Ureter (tissue), 1 donor: ENCODE data around the gene DGKH. TPM values are rescaled to one million over a fixed set of nuclear protein-coding genes. Genes with fewer than 3 reads are reported as not detected.

ENCODE experiments used
- DNase-seq: peaks from one replicate; pipeline ENCODE4 v3.0.0-alpha.2; 2020; ENCODE audit warnings: low spot score
- total RNA-seq: library from RNA; stranded (reverse); gene quantifications from one replicate; pipeline ENCODE4 v1.2.4, GENCODE V29; 2023
- donor health status: DM: yes; HTN: yes; CAD: no.

Gene DGKH
- total RNA-seq, 1 donor from 2014 or later, result 77.7 TPM

DNA sequence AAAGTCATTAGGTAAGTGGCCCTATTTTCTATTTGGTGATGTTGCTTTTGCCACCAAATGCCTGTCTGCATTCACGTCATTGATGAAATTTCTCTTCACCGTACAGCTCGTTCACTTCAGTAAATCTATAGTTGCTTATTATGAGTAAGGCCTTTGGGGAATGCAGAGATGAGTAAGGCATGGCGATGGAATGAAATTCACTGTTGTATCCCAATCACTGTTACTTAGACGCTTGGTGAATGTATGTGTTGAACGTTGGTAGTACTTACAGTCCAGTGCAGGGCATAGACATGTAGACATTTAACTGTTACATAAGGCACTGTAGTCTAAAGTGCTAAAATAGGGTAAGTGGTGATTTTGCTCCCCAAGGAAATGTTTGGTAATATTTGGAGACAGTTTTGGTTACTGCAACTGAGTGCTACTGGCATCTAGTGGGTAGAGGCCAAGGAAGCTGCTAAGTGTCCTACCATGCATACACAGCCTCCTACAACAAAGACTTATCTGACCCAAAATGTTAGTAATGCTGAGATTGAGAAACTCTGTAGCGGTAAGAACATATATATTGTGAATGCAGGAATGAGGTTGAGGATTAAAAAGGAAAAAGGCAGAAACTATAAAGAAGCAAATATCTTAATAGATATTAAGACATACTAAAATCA, 229.3 kb downstream of the DGKH start:
- no peak for DNase-seq

DNA sequence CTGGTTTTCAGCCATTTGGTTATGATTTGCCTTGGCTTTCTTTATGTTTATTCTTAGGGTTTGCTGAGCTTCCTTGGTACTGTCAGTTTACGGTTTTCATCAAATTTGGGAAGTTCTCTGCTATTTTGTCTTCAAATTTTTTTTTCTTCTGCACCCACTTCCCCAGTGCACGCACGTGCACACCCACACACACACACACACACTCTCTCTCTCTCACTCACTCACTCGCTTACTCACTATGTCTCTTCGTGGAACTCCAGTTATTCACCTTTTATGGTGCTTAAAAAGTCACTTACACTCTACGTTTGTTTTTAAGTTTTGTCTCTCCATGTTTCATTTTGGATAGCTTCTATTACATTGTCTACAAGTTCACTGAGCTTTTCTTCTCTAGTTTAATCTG, 230.6 kb downstream of the DGKH start:
- no peak for DNase-seq

DNA sequence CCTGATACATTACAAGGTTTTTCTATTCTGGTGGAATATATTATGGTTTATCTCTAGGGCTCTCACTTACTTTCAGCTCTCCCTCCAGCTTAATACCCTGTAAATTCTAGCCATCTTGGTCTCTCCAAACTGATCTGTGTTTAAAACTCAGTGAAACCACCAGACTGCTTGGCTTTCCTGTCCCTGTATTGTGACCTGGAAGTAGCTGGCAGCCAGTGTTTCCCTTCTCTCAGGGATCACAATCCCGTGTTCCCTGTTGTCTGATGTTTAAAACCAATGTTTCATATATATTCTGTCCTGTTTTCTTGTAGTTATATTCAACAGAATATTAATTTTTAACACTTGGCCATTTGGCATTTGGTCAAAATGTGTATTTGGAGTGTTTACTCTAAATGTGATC, 231.5 kb downstream of the DGKH start:
- DNase-seq, result no peak

DNA sequence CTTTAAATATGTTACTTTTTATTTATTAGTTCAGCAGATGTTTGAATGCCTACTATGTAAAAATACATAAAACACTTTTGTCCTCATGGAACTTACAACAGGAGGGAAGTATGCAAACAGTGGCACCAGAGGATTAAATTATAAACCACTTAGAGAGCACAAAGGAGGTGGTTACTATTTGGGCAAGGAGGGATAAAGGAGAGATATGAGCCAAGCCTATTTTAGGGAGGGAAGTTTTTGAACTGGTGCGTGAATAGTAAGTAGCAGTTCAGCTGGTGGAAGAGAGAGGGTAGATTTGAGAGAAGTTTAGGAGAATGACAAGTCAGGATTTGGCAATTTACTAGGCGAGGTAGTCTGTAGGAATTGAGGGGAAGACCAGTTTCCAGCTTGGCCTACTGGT, 232.1 kb downstream of the DGKH start:
- DNase-seq, result no peak

DNA sequence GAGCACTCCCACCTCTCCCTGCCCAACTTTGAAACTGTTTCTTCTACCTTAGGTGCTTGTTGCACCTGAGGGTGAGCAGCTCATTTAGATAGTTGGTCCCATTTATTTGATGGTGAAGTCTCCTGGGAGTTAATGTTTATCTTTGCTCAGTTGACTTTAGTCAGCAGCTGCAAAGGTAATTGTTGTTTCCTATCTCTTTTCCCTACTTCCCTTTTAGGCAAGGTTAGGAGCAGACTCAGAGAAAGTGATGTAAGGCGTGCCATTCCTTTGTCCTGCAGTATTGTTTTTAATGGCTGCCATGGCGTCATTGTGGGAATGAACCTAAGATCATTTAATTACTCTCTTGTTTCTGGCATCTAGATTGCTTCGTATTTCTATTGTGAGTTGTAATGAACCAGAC, 235.1 kb downstream of the DGKH start:
- DNase-seq, result no peak

DNA sequence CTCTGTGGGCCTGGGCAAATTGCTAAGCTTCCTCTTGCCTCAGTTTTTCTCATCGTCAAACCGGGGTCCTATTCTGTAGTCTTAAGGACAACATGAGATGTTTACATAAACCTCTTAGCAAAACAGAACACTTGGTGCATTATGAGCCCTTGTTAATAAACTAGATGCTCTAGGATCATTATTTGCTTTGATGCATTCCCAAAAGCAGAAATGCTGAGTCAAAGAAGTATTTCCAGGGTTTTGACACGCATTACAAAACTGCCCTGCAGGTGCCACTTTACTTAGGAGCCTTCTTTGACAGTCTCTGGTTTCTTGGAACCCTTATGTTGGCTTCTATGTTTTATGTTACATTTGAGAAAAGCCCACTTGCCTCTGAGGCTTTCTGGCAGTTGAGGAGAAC, 235.6 kb downstream of the DGKH start:
- no peak for DNase-seq

Other genes with a start within 250 kb of the DGKH start
- 40.4 TPM for gene VWA8, start 87.5 kb upstream of the DGKH start, total RNA-seq
- gene AKAP11, start 223.5 kb downstream of the DGKH start, total RNA-seq, result 46.6 TPM